HG02588 (cell line): ENCODE measurements around the gene PITRM1.
A peak's percentile ranks its signal among the peaks of the same experiment; 100 is the strongest.
"Not testable (repeated sequence)": the region's sequence is repeated elsewhere in the genome, so short reads cannot be mapped to it uniquely, and the experiment has no call there.

Source experiments
- ATAC-seq: cut with Tn5 transposase; IDR thresholded peaks from one replicate; pipeline ENCODE4 v1.9.1; 2021; ENCODE audit warnings: mild to moderate bottlenecking, moderate library complexity; ENCODE audit not compliant: unreplicated experiment

Gene PITRM1, protein sequence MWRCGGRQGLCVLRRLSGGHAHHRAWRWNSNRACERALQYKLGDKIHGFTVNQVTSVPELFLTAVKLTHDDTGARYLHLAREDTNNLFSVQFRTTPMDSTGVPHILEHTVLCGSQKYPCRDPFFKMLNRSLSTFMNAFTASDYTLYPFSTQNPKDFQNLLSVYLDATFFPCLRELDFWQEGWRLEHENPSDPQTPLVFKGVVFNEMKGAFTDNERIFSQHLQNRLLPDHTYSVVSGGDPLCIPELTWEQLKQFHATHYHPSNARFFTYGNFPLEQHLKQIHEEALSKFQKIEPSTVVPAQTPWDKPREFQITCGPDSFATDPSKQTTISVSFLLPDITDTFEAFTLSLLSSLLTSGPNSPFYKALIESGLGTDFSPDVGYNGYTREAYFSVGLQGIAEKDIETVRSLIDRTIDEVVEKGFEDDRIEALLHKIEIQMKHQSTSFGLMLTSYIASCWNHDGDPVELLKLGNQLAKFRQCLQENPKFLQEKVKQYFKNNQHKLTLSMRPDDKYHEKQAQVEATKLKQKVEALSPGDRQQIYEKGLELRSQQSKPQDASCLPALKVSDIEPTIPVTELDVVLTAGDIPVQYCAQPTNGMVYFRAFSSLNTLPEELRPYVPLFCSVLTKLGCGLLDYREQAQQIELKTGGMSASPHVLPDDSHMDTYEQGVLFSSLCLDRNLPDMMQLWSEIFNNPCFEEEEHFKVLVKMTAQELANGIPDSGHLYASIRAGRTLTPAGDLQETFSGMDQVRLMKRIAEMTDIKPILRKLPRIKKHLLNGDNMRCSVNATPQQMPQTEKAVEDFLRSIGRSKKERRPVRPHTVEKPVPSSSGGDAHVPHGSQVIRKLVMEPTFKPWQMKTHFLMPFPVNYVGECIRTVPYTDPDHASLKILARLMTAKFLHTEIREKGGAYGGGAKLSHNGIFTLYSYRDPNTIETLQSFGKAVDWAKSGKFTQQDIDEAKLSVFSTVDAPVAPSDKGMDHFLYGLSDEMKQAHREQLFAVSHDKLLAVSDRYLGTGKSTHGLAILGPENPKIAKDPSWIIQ

DNA sequence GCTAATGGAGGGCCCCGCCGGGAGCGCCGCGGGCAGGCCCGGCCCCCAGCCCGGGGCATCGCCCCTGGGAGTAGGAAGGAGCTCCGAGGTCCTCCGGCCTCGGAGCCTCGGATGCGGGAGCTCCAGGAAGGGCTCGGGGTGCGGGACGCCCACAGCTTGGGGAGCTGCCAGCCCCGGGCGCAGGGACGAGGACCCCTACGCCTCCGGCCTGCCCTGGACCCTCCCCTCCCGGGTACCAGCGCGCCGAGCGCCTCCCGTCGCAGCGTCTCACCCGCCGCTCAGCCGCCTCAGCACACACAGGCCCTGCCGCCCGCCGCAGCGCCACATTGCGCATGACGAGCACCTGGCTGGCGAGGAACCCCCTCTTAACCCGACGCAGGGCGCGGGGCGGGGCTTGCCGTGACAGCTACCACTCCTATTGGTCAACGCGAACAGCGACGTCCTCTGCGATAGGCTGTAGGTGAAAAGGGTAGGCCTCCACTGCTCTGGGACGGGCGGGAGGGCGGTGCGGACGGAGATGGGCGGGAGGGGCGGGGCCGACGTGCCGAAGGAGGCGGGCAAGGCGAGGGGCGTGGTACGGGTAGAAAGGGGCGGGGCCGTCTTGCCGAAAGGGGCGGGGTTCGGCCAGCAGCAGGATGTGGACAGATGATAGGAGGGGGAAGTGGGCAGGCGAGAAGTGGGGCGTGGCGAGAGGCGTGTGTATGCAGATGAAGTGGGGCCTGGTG lies at the start of gene PITRM1:
Gene PITRM1 (minus strand): TSS at position 337 of the 725 bp plus-strand sequence. CDS start 10 bp downstream, at position 327.
- ATAC-seq: peak; percentile 96

DNA sequence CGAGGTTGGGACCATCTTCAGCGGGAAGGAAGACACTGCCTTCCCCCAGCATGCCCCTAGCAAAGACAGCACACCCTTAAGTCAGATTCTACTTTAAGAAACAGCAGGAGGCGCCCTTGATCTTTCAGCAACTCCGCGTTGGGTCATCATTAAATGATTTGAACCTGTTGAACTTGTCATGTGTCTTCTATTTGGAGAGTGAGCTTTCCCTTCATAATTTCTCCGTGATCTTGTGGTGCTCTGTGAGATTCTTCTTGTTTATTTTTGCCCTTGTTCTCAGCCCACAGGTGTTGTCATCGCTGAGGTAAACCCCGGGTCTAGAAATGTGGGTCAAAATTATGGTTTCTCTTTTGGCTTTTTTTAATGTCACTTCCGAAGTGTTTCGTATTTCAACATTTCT lies 49.5 kb upstream of the PITRM1 start:
- ATAC-seq: no peak

DNA sequence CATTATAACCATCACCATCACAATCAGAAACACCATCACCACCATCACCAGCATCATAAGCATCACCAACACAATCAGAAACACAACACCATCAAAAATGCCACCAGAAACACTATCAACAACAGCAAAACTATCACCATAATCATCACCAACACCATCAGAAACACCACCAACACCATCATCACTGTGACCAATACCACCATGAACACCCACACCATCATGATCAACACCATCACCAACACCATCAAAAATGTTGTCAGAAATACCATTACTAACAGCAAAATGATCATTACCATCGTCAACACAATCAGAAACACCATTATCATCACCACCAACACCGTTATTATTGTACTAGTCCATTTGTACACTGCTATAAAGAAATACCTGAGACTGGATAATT lies 49.0 kb upstream of the PITRM1 start:
- ATAC-seq: not testable (repeated sequence)

DNA sequence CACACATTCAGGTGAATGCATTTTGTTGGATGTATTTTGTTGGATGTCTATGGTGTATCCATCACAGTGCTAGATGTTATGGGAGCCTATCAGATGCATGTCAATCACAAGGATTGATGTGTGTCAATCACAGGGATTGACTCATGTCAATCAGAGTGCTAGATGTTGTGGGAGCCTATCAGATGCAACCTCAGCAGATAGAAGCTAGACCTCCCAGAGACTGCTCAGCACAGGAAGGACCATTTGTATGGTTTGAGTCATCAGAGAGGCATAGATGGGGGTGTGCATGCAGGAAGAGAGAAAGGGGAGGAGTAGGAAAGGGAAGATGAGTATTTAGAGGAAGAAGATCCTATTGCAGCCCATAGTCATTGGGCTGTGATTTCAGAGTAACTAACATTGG lies 48.3 kb upstream of the PITRM1 start:
- ATAC-seq: no peak

DNA sequence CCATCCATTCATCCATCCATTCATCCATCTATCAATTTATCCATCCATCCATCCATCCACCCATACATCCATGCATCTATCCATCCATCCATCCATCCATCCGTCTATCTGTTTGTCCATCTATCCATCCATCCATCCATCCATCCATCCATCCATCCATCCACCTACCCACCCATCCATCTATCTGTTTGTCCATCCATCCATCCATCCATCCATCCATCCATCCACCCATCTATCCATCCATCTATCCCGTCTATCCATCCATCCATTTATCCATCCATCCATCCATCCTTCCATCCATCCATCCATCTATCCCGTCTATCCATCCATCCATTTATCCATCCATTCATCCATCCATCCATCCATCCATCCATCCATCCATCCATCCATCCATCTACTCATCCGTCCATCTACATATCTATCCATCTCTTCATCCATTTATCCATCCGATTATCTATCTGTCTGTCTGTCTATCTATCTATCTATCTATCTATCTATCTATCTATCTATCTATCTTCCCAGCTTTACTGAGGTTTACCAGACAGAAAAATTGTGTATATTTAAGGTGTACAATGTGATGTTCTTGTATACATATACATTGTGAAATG lies 46.5 kb upstream of the PITRM1 start:
- not testable (repeated sequence) for ATAC-seq

DNA sequence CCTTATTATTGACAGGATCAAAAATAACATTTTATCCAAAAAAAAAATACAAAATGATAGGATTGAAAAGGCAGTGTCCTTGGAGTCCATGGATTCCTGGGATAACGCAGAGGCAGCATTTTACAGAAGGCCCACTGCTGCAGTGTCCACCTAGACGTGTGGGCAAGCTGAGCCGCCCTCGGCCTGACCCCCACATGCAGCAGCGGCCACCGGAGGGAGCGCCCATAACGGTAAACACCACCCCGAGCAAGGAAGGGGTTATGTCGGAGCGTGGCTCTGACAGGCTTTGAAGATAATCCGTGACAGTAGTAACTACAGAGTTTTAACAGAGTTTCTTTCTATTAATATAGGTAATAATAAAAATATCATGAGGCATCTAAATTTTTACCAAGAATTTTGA lies 45.3 kb upstream of the PITRM1 start:
- ATAC-seq: no peak

DNA sequence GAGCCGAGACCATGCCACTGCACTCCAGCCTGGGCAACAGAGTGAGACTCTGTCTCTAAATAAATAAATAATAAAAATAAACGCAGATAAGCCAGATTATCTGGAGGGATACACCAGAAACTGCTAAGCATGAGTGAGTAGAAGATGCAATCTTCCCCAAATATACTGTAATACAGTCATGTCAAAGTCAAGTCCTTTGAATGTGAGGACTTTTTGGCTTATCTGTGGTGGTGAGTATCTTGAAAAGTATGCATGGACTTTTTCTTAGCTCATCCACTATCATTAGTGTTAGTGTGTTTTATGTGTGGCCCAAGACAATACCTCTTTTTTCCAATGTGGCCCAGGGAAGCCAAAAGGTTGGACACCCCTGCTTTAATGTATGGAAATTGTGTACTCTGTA lies 44.7 kb upstream of the PITRM1 start:
- ATAC-seq: no peak

DNA sequence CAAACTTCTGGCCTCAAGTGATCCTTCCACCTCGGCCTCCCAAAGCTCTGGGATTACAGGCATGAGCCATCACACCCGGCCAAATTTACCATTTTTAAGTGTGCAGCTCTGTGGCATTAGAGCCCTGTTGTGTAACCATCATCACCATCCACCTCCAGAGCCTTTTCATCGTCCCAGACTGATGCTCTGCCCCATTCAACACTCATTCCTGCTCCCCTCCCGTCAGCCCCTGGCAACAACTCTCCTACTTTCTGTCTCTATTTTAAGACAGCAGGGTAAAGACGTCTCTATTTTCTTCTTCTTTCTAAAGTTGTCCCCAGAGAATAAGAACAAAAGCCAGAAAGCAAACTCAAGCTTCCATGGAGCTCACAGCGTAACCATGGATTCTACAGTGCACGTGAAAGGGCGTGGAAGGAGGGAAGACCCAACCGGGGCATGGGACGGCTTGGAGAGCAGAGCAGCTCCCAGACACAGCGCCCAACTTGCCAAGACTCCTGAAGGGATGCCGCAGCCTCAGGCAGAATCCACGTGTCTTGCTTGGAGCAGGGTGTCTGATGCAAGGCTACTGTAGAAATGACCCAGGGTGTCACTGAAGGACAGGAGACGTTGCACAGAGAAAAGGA lies 42.7 kb upstream of the PITRM1 start:
- ATAC-seq: no peak

DNA sequence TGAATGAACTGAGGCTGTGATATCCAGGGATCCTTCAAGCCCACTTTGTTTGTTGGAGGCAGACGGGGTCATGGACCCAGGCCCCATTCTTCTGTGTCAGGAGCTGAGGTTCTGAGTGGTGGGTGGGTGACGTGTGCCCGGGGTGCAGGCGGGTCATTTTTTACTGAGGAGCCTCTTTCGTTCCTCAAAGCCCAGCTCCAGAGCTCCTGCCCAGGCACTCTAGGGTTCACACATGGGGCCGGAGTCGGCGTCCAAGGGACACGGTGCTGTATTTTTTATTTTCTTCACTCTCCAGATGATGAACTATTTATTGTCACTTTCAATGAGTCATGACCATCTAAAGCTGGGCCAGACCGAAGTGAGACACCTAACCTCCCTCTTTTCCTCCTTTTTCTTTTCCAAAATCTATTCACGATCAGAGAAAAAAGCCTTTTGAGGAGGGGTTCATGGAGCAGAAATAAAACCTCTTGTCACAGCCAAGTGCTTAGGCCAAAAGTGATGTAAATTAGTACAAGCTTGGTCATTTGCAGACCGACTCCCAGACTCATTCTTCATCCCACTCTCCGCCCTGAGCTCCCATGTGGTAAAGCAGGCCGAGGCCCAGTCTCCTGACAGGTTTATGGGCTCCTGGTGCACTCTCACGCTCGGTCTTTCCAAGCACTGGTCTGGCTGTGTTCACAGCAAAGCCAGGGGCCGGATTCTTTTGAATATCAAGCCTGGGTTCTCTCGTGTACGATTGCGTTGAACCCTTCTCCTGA lies 41.4 kb upstream of the PITRM1 start:
- no peak for ATAC-seq

DNA sequence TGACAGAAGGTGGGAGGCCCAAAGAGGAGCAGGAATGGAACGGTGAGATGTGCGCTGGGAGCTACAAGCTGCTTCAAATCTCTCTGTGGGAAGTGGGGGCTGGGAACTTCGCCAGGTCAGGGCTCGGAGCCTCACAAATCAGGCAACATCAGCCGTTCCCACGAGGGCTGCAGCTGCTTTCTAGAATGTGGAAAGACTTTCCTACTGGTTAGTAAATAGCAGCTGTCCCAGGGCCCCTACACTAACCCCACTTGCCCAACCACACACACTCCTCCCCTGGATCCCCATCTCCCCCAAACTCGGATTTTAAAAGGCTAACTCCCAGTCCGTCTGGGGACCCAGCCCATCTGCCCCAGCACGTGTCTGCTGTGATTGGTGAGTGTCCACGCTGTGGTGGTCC lies 40.6 kb upstream of the PITRM1 start:
- ATAC-seq: no peak

DNA sequence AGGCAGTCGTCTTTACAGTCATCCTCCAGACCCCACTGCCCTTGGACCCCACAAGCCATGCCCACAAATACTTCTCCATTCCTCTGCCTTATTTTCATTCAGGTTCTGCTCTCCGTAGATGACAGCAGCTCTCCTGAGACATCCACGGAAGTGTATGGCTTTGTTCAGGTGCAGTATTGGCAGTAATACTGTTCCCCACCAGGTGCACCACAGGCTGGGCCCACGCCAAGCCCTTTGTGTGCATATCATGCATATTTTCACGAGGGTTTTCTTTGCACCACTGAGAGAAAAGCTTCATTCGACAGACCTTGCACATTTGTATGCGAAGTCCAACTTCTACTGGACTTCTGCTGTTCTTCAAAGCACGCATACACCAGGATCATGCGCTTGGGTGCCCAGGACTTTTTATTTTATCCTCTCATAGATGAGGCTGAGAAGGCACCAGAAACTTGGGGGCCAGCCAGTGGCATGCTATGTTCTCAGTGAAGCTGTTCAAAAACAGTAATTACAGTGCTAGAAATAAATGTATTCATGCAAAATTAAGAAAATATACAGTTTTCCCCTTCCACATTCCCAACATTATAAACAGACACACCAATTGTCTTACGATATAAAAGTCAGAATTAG lies 37.8 kb upstream of the PITRM1 start:
- ATAC-seq: no peak

DNA sequence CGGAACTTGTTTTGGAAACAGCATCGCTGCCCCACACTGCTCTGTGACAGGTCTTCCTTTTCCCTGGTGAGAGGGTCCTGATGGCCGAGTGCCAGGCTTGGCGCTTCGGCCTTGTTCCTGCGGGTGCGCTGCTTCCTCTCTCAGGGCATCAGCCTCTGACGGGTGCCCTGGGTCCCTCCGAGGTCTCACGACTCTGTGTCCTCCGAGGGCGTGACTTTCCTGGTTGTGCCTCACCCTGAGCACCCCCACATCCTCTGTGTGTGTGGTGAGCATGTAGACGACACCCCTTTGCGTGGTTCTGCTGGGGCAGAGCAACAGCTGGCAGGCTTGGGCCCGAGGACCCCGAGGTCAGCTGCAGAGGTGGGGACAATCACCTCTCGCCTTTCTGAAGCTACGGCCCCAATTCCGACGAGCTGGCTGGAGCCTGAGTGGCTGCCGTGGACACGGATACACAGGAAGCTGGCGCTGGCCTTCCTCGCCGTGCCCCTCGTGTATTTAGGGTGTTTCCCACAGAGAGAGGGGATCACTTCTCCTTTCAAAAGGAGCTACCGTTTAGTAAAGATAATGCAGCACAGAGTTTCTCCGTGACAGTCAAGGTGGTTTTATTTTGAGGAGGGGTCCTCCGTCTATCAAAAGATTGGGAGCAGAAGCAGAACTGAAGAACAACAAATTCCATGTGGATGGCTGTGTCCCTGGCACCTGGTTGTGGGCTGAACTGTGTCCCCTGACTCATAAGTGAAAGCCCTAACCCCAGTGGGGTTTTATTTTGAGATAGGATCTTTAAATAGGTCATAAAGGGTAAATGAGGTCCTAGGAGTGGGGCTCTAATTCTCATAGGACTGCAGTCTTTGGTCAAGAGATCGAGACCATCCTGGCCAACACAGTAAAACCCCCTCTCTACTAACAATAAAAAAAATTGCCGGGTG lies 36.2 kb upstream of the PITRM1 start:
- ATAC-seq: no peak

DNA sequence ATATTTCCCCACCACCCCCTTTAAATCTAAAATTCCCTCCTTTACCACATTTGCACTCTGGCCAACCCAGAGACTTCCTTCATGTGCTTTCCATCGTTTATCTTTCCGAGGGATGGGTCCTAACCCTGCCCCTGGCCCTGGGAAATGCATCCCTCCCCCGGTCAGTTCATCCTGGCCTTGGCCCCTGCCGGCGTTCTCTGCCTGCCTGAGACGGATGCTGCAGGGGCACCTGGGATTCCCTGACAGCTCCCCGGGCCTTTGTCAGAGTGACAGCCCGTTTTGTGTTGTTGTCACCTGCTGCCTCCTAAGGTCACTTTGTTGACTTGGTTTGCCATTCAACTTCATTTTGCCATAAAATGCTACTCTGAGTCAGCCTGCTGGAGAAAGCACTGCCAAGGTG lies 34.8 kb upstream of the PITRM1 start:
- no peak for ATAC-seq

DNA sequence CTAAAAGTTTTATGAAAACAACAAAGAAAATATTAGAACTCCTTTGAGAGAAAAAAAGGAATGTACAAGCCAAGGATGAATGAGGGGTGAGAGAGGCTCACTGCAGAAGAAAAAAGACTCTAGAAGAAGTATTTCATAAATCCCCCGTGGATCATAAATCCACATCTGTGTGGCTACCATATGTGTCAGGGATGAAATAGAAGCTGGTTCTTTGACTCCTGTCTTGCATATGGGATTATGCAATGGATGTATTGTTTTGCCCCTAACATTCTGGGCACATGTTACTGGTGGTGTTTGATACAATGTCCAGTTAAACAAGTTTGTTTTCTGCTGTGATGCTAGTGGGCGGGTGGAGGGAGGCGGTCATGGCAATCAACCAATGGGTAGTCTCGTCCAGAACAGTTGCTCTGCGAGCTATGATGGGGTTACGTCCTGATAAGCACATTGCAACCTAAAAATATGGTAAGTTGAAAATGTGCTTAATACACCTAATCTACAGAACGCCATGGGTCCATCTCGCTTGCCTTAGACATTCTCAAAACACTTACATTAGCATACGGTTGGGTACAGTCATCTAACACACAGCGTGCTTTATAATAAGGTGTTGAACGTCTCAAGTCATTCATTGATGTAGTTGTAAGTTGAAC lies 34.1 kb upstream of the PITRM1 start:
- ATAC-seq: no peak

DNA sequence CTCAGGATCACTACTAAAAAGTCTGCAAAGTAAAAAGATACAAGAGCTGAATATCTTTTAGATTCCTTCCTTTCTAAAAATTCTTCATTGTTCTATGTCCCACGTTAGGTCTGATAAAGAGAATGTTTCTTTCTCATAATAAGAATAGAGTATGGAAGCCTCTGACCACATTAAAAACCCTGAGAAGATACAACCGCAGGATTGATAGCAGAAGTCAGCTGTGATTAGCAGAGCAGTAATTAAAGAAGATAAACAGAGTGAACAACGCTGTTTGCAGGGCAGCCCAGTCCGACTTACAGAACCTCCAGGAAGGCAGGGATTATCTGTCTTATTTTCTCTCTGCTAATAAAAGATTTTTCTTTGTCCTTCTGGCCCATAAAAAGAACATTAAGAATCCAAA lies 31.4 kb upstream of the PITRM1 start:
- ATAC-seq: no peak

DNA sequence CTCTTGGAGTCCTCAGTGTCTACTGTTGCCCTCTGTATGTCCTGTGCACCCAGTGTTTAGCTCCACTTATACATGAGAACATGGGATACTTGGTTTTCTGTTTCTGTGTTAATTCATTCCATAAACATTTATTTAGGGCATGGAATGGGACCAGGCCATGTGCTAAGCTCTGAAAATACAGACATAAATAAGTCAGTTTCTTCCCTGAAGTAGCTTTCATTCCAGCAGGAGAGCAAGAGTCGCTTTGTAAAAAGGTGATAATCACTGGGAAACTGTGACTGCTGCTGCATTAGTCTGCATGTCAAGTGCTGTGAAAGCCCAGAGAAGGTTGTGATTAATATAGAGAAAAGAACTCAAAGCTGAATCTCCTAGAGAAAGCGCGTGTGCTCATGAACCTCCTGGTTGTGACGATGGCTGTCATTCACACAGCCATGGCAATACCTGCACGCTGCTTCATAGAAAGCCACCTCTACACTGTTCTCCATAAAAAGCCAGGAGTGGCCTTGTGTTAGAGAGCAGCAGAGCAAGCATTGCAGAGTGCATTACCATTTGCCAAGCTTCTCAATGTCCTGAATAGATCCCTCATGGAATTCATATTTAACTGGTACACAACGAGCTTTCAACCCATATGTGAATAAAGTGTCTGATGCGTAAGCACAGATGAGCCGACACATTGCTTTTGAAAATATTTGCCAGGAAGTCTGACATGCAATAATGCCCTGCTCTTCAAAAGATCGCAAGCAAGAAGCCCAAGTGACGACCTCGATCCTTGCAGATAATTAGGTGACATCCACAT lies 30.6 kb upstream of the PITRM1 start:
- no peak for ATAC-seq

DNA sequence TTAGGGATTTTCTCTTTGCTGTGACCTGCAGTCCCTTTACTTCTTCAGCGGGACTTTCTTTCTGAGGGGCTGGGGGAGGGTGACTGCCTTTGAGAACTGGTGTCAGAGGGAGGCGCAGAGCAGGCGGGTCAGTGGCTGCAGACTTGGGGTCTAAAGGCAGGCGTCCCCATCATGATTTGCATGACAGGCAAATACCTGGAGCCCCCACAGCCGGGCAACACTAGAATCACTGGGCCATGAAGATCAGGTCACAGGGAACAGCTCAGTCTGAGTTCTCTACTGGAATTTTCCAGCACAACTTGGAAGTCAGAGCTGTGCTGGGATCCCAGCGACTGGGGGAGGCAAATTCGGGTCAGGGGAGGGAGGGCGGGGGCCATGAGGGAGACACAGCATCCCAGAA lies 29.2 kb upstream of the PITRM1 start:
- ATAC-seq: no peak
